IMR-90 (cell line): Measurements from ENCODE around the gene CDKL4. TPM values are rescaled to one million over a fixed set of nuclear protein-coding genes. Genes with fewer than 3 reads are reported as not detected.

Experiments
- ATAC-seq: fragments of 200-7000 bp; cut with Tn5 transposase; 2 replicates; pipeline ENCODE4 v1.9.1; 2020; ENCODE audit warnings: low read depth, mild to moderate bottlenecking, moderate library complexity
- BruUV-seq: library from RNA; stranded (reverse); fragments of 400-500 nt; replicated peaks from 2 replicates; lab custom pipeline; 2021; lab: Mats Ljungman, UMichigan
- CTCF ChIA-PET: fragments of 300-600 bp; formaldehyde crosslinking; extraction: SDS; loops from one replicate; lab custom pipeline; 2021; ENCODE audit warnings: antibody characterized with exemption; lab: Yijun Ruan, JAX
- POLR2A ChIA-PET: fragments of 300-600 bp; sonication (Branson Sonifier 250); formaldehyde crosslinking; loops from one replicate; lab custom pipeline; 2022; ENCODE audit warnings: antibody characterized with exemption; ENCODE audit not compliant: unreplicated experiment; lab: Charles Lee
- DNase-seq: peaks from one replicate; pipeline ENCODE4 v3.0.0; 2013
- H2AFZ ChIP-seq: replicated peaks from 2 replicates; pipeline ENCODE3; 2013; ENCODE audit warnings: low read length, mild to moderate bottlenecking; ENCODE audit not compliant: poor library complexity
- H2AK5ac ChIP-seq: 2 replicates; pipeline ENCODE4 v1.6.1; 2013; ENCODE audit warnings: low read depth, low read length, inconsistent platforms
- H2AK9ac ChIP-seq: replicated peaks from 2 replicates; pipeline ENCODE3; 2013; ENCODE audit warnings: mild to moderate bottlenecking, low read depth, low read length, moderate library complexity; ENCODE audit not compliant: poor library complexity
- H2BK120ac ChIP-seq: 2 replicates; pipeline ENCODE4 v1.6.1; 2013; ENCODE audit warnings: low read depth, low read length, inconsistent platforms
- H2BK15ac ChIP-seq: 3 replicates; pipeline ENCODE4 v1.6.1; 2013; ENCODE audit warnings: low read depth, low read length, inconsistent platforms
- H2BK20ac ChIP-seq: 2 replicates; pipeline ENCODE4 v1.6.1; 2013; ENCODE audit warnings: low read depth, mild to moderate bottlenecking, inconsistent platforms, low read length, moderate library complexity
- H2BK5ac ChIP-seq: 2 replicates; pipeline ENCODE4 v1.6.1; 2013; ENCODE audit warnings: mild to moderate bottlenecking, low read depth, low read length, inconsistent platforms; ENCODE audit not compliant: poor library complexity, severe bottlenecking
- H3K14ac ChIP-seq: replicated peaks from 2 replicates; pipeline ENCODE4 v1.6.1; 2013; ENCODE audit warnings: low read depth, low read length, inconsistent platforms
- H3K18ac ChIP-seq: 2 replicates; pipeline ENCODE4 v1.6.1; 2013; ENCODE audit warnings: low read depth, low read length, control low read depth
- H3K23ac ChIP-seq: 2 replicates; pipeline ENCODE4 v1.6.1; 2013; ENCODE audit warnings: low read depth, low read length, inconsistent platforms
- H3K27ac ChIP-seq: 2 replicates; pipeline ENCODE4 v1.5.1; 2013; ENCODE audit warnings: mild to moderate bottlenecking, control low read depth, low read length; ENCODE audit not compliant: insufficient read depth
- H3K27me3 ChIP-seq: 2 replicates; pipeline ENCODE4 v1.6.1; 2013; ENCODE audit warnings: low read length; ENCODE audit not compliant: control insufficient read depth, insufficient read depth
- H3K36me3 ChIP-seq: 2 replicates; pipeline ENCODE4 v1.6.1; 2013; ENCODE audit warnings: low read length, mixed read lengths; ENCODE audit not compliant: control insufficient read depth, insufficient read depth
- H3K4ac ChIP-seq: 2 replicates; pipeline ENCODE4 v1.6.1; 2013; ENCODE audit warnings: low read depth, low read length, inconsistent platforms
- H3K4me1 ChIP-seq: 2 replicates; pipeline ENCODE4 v1.6.1; 2013; ENCODE audit warnings: low read length, mixed read lengths; ENCODE audit not compliant: control insufficient read depth, insufficient read depth
- H3K4me2 ChIP-seq: 2 replicates; pipeline ENCODE4 v1.6.1; 2013; ENCODE audit warnings: low read depth, mild to moderate bottlenecking, control low read depth, low read length, moderate library complexity
- H3K4me3 ChIP-seq: 2 replicates; pipeline ENCODE4 v1.5.1; 2013; ENCODE audit warnings: low read depth, mild to moderate bottlenecking, control low read depth, low read length, moderate library complexity; ENCODE audit not compliant: insufficient read depth
- H3K56ac ChIP-seq: 2 replicates; pipeline ENCODE4 v1.6.1; 2013; ENCODE audit warnings: low read length, inconsistent platforms; ENCODE audit not compliant: insufficient read depth; ENCODE audit errors: extremely low read depth
- H3K79me1 ChIP-seq, 2 experiments: 2 replicates each; pipeline ENCODE4 v1.6.1; 2013; ENCODE audit warnings: low read length in 2 of 2, inconsistent platforms in 1 of 2, low read depth in 1 of 2
- H3K9ac ChIP-seq: 2 replicates; pipeline ENCODE4 v1.6.1; 2013; ENCODE audit warnings: low read depth, low read length, control low read depth
- H3K9me1 ChIP-seq: 2 replicates; pipeline ENCODE4 v1.6.1; 2013; ENCODE audit warnings: low read length, inconsistent platforms; ENCODE audit not compliant: insufficient read depth
- H3K9me3 ChIP-seq: 2 replicates; pipeline ENCODE4 v1.6.1; 2013; ENCODE audit warnings: low read length; ENCODE audit not compliant: control insufficient read depth, insufficient read depth
- H4K20me1 ChIP-seq: 2 replicates; pipeline ENCODE4 v1.6.1; 2013; ENCODE audit warnings: low read length, inconsistent platforms; ENCODE audit not compliant: insufficient read depth
- H4K5ac ChIP-seq: 2 replicates; pipeline ENCODE4 v1.6.1; 2013; ENCODE audit warnings: mild to moderate bottlenecking, low read depth, low read length, control low read depth
- H4K8ac ChIP-seq, 2 experiments: 2 replicates each; pipeline ENCODE4 v1.6.1; 2013; ENCODE audit warnings: low read depth in 2 of 2, low read length in 2 of 2, control low read depth in 1 of 2, inconsistent platforms in 1 of 2
- H4K91ac ChIP-seq: 2 replicates; pipeline ENCODE4 v1.6.1; 2013; ENCODE audit warnings: low read depth, low read length, inconsistent platforms; ENCODE audit not compliant: insufficient read depth
- BHLHE40 ChIP-seq: fragments of 150-350 bp; IDR thresholded peaks from 2 replicates; pipeline ENCODE4 v1.6.1; 2016; ENCODE audit warnings: mild to moderate bottlenecking, low read depth, low read length
- CEBPB ChIP-seq: IDR thresholded peaks from 2 replicates; pipeline ENCODE4 v1.6.1; 2012; ENCODE audit warnings: low read depth, low read length, improper control_type of control experiment
- CHD1 ChIP-seq: IDR thresholded peaks from 2 replicates; pipeline ENCODE4 v1.6.1; 2012; ENCODE audit warnings: low read depth, low read length, improper control_type of control experiment
- FOS ChIP-seq: fragments of 150-350 bp; IDR thresholded peaks from 2 replicates; pipeline ENCODE4 v1.6.1; 2016; ENCODE audit warnings: low read depth, low read length
- MAFK ChIP-seq: IDR thresholded peaks from 2 replicates; pipeline ENCODE4 v1.6.1; 2012; ENCODE audit warnings: low read depth, low read length, improper control_type of control experiment
- MAZ ChIP-seq: IDR thresholded peaks from 2 replicates; pipeline ENCODE4 v1.6.1; 2012; ENCODE audit warnings: low read depth, mild to moderate bottlenecking, low read length, improper control_type of control experiment, moderate library complexity, borderline replicate concordance
- NFE2L2 ChIP-seq: fragments of 150-350 bp; IDR thresholded peaks from 2 replicates; pipeline ENCODE4 v1.6.1; 2016; ENCODE audit warnings: low read depth, mild to moderate bottlenecking, low read length
- POLR2A ChIP-seq: IDR thresholded peaks from 2 replicates; pipeline ENCODE4 v1.6.1; 2012; ENCODE audit warnings: mild to moderate bottlenecking, low read depth, low read length
- RAD21 ChIP-seq: IDR thresholded peaks from 2 replicates; pipeline ENCODE4 v1.6.1; 2012; ENCODE audit warnings: low read length, improper control_type of control experiment
- RCOR1 ChIP-seq: IDR thresholded peaks from 2 replicates; pipeline ENCODE4 v1.6.1; 2012; ENCODE audit warnings: mild to moderate bottlenecking, low read length, improper control_type of control experiment; ENCODE audit not compliant: insufficient replicate concordance
- RFX5 ChIP-seq: IDR thresholded peaks from 2 replicates; pipeline ENCODE4 v1.8.0; 2012; ENCODE audit warnings: low read depth, mild to moderate bottlenecking, low read length, moderate library complexity
- SMC3 ChIP-seq: fragments of 150-350 bp; IDR thresholded peaks from 2 replicates; pipeline ENCODE4 v1.6.1; 2016; ENCODE audit warnings: low read depth, mild to moderate bottlenecking, antibody characterized with exemption, low read length, moderate library complexity
- USF2 ChIP-seq: fragments of 150-350 bp; IDR thresholded peaks from 2 replicates; pipeline ENCODE4 v1.6.1; 2017; ENCODE audit warnings: mild to moderate bottlenecking, antibody characterized with exemption, low read length, low read depth
- WGBS, 2 experiments: methylation state at CpG; one replicate each; pipeline versions ENCODE4 v1.1.5 to v1.1.7; 2013; ENCODE audit warnings: missing lambda C conversion rate in 2 of 2; ENCODE audit not compliant: insufficient read length in 1 of 2; ENCODE audit errors: extremely low coverage in 2 of 2; 5-methylcytosine and 5-hydroxymethylcytosine counted together
- dilution Hi-C: fragments of 300-500 bp; cut with HindIII; formaldehyde crosslinking; loops from one replicate; pipeline ENCODE4 v1.14.3; 2018; ENCODE audit warnings: low sequenced_read_pairs; ENCODE audit not compliant: unreplicated experiment
- in situ Hi-C: fragments of 300-500 bp; cut with MboI; formaldehyde crosslinking; loops from 3 replicates; pipeline ENCODE4 v1.14.3; 2019; ENCODE audit warnings: low sequenced_read_pairs, inconsistent platforms, mixed read lengths
- intact Hi-C: fragments of 100-400 bp; cut with micrococcal nuclease; formaldehyde crosslinking; loops from 2 replicates; pipeline ENCODE4 v1.10.0; 2022
- polyA plus RNA-seq, 3 experiments: library from polyadenylated mRNA; depleted of rRNA; stranded (reverse); fragments of >200 nt; gene quantifications; 2 replicates each; pipeline ENCODE4 v1.2.3, GENCODE V29; 2012; ENCODE audit warnings: low replicate concordance in 1 of 3
- total RNA-seq: library from RNA; depleted of rRNA; stranded (reverse); fragments of >200 nt; gene quantifications from 2 replicates; pipeline ENCODE4 v1.2.3, GENCODE V29; 2012
- TF ChIP-seq, protein P1 (sequence below): conservative IDR thresholded peaks from 2 replicates; pipeline ENCODE4 v1.5.1; 2012; ENCODE audit warnings: mild to moderate bottlenecking, low read depth, low read length, improper control_type of control experiment
- TF ChIP-seq, protein P2 (sequence below): fragments of 150-350 bp; IDR thresholded peaks from 2 replicates; pipeline ENCODE4 v1.6.1; 2016; ENCODE audit warnings: low read depth, mild to moderate bottlenecking, low read length, moderate library complexity, borderline replicate concordance

The CDKL4 gene
- total and polyA plus RNA-seq, 2 of the 4 experiments (the other 2 are of a cell fraction) = not detected

DNA sequence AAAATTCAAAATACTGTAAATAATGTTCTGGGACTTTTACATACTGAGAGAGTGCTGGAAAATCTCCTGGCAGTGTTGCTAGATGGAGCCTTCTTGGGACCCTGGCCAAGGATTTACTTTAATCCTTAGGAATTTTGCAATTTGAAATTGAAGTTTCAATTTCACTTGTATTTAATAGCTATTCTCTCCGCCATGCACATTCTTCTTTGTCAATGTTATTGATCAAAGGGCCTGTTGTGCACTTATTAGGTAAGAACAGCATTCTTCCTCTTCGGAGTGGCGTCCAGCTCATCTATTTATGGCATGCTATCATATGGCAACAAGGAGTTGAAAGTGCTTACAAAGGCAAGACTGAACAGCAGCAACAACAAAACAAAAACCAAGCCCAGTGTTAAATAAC lies 82.8 kb downstream of the CDKL4 start:
- Histone ChIP-seq H2BK20ac (no peak overlapping the region), H3K9me1 (no peaks in the 10 kb centered on the region; the same call in 1 of the 2 replicates), H4K8ac (no peak overlapping the region), H3K9me3 (no peaks in the 10 kb centered on the region), H2BK5ac (no peak overlapping the region), H2BK120ac (no peak overlapping the region), H3K79me1 (no peaks in the 10 kb centered on the region), H3K4me2 (peak overlapping the region; percentile 54; the same call in 1 of the 2 replicates), H3K4me3 (no peak overlapping the region), H2BK15ac (no peak overlapping the region), H3K36me3 (no peaks in the 10 kb centered on the region), H4K5ac (no peak overlapping the region), H3K18ac (no peak overlapping the region), H3K27me3 (no peaks in the 10 kb centered on the region), H4K20me1 (no peaks in the 10 kb centered on the region), H4K91ac (no peak overlapping the region), H2AK5ac (no peak overlapping the region), H2AK9ac (no peak overlapping the region), H3K23ac (no peak overlapping the region), H3K27ac (no peak overlapping the region), H3K9ac (no peak overlapping the region), H3K4ac (no peak overlapping the region), H3K4me1 (peaks cover 1% of the 10 kb centered on the region; the same call in 1 of the 2 replicates), H3K14ac (no peak overlapping the region), H3K56ac (no peak overlapping the region), H2AFZ (no peak overlapping the region)
- DNase-seq (peak; percentile 28), ATAC-seq (peak; percentile 46; the same call in 1 of the 2 replicates)
- BruUV-seq = no TSS peak
- in situ Hi-C loops = no loop called here
- WGBS, 2 experiments = no CpG with 5 or more reads among the region's 3 CpGs
- intact Hi-C loops = no loop called here
- CTCF ChIA-PET = no interaction called here
- dilution Hi-C loops = no loop called here
- POLR2A ChIA-PET = no interaction called here
- TF ChIP-seq CEBPB (no peak), MAZ (no peak), FOS (no peak), RFX5 (no peak), BHLHE40 (no peak), NFE2L2 (no peak), RAD21 (no peak), CHD1 (no peak), USF2 (no peak), RCOR1 (no peak), SMC3 (no peak), POLR2A (no peak), MAFK (no peak)
- TF ChIP-seq, protein P1, sequence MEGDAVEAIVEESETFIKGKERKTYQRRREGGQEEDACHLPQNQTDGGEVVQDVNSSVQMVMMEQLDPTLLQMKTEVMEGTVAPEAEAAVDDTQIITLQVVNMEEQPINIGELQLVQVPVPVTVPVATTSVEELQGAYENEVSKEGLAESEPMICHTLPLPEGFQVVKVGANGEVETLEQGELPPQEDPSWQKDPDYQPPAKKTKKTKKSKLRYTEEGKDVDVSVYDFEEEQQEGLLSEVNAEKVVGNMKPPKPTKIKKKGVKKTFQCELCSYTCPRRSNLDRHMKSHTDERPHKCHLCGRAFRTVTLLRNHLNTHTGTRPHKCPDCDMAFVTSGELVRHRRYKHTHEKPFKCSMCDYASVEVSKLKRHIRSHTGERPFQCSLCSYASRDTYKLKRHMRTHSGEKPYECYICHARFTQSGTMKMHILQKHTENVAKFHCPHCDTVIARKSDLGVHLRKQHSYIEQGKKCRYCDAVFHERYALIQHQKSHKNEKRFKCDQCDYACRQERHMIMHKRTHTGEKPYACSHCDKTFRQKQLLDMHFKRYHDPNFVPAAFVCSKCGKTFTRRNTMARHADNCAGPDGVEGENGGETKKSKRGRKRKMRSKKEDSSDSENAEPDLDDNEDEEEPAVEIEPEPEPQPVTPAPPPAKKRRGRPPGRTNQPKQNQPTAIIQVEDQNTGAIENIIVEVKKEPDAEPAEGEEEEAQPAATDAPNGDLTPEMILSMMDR = no peak
- TF ChIP-seq, protein P2, sequence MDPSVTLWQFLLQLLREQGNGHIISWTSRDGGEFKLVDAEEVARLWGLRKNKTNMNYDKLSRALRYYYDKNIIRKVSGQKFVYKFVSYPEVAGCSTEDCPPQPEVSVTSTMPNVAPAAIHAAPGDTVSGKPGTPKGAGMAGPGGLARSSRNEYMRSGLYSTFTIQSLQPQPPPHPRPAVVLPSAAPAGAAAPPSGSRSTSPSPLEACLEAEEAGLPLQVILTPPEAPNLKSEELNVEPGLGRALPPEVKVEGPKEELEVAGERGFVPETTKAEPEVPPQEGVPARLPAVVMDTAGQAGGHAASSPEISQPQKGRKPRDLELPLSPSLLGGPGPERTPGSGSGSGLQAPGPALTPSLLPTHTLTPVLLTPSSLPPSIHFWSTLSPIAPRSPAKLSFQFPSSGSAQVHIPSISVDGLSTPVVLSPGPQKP = no peak
